B cell (primary cell): ENCODE measurements around the gene TMEM30B. TPM values are rescaled to one million over a fixed set of nuclear protein-coding genes. Genes with fewer than 3 reads are reported as not detected.

Experiments
- ATAC-seq: fragments of 200-7000 bp; cut with Tn5 transposase; one replicate; pipeline ENCODE4 v1.10.0; 2021; ENCODE audit warnings: low read depth, mild to moderate bottlenecking, moderate number of reproducible peaks, moderate library complexity
- CTCF ChIA-PET: fragments of 350-600 bp; sonication (Branson Sonifier 250); formaldehyde crosslinking; loops from one replicate; lab custom pipeline; 2021; ENCODE audit warnings: antibody characterized with exemption, inconsistent platforms; lab: Charles Lee
- POLR2A ChIA-PET: fragments of 350-600 bp; sonication (Branson Sonifier 250); formaldehyde crosslinking; loops from one replicate; lab custom pipeline; 2021; ENCODE audit warnings: antibody characterized with exemption; lab: Charles Lee
- DNase-seq: peaks from one replicate; pipeline ENCODE4 v3.0.0; 2013
- H2AFZ ChIP-seq: 2 replicates; pipeline ENCODE4 v1.6.1; 2012; ENCODE audit warnings: mild to moderate bottlenecking, low read depth, low read length; ENCODE audit not compliant: insufficient read depth, poor library complexity, severe bottlenecking
- H3K27ac ChIP-seq, 2 donors: 1 replicate in 1 of 2; 2 replicates in 1 of 2; pipeline ENCODE4 v1.5.1; 2012 to 2013; ENCODE audit warnings: low read length in 2 of 2, mild to moderate bottlenecking in 2 of 2, moderate library complexity in 1 of 2
- H3K27me3 ChIP-seq, 4 experiments: fragments of 200-600 bp in 1 of 4; sonication (generic) in 1 of 4; replicated peaks in 1 of 4; 1 replicate in 2 of 4; 2 replicates in 2 of 4; pipeline versions ENCODE4 v1.6.1 to v1.7.0; 2013 to 2016; ENCODE audit warnings: low read length in 3 of 4, mild to moderate bottlenecking in 2 of 4, mixed read lengths in 1 of 4, moderate library complexity in 1 of 4; ENCODE audit not compliant: insufficient read depth in 4 of 4, control insufficient read depth in 3 of 4; ENCODE audit errors: control extremely low read depth in 1 of 4
- H3K36me3 ChIP-seq, 2 experiments: replicated peaks in 1 of 2; 1 replicate in 1 of 2; 2 replicates in 1 of 2; pipeline versions ENCODE4 v1.6.1 to v1.7.1; 2013; ENCODE audit warnings: low read length in 1 of 2; ENCODE audit not compliant: insufficient read depth in 2 of 2, control insufficient read depth in 1 of 2; ENCODE audit errors: control extremely low read depth in 1 of 2, extremely low read depth in 1 of 2
- H3K4me1 ChIP-seq, 2 donors: fragments of 200-600 bp in 1 of 2; sonication (generic) in 1 of 2; 1 replicate in 1 of 2; 2 replicates in 1 of 2; pipeline versions ENCODE4 v1.5.1 to v1.6.1; 2013 to 2017; ENCODE audit warnings: low read length in 2 of 2; ENCODE audit not compliant: control insufficient read depth in 2 of 2, insufficient read depth in 2 of 2
- H3K4me2 ChIP-seq: replicated peaks from 2 replicates; pipeline ENCODE3; 2012; ENCODE audit warnings: mild to moderate bottlenecking, low read depth, low read length; ENCODE audit not compliant: poor library complexity, severe bottlenecking
- H3K4me3 ChIP-seq, 5 experiments: fragments of 200-600 bp in 1 of 5; sonication (generic) in 1 of 5; 1 replicate in 3 of 5; 2 replicates in 2 of 5; pipeline versions ENCODE4 v1.5.1 to v1.7.0; 2011 to 2016; ENCODE audit warnings: low read length in 4 of 5, mild to moderate bottlenecking in 4 of 5, low read depth in 2 of 5, control low read depth in 1 of 5, moderate library complexity in 1 of 5; ENCODE audit not compliant: insufficient read depth in 1 of 5; ENCODE audit errors: control extremely low read depth in 1 of 5, extremely low read depth in 1 of 5
- H3K79me2 ChIP-seq: fragments of 200-600 bp; sonication (generic); one replicate; pipeline ENCODE4 v1.6.0; 2016; ENCODE audit warnings: low read length; ENCODE audit not compliant: control insufficient read depth, insufficient read depth
- H3K9ac ChIP-seq: fragments of 200-600 bp; sonication (generic); 2 replicates; pipeline ENCODE4 v1.6.1; 2017; ENCODE audit warnings: mild to moderate bottlenecking, low read length, moderate library complexity
- H3K9me3 ChIP-seq, 3 donors: one replicate each; pipeline versions ENCODE4 v1.6.1 to v1.7.1; 2013; ENCODE audit warnings: low read length in 2 of 3; ENCODE audit not compliant: control insufficient read depth in 2 of 3, insufficient read depth in 1 of 3; ENCODE audit errors: control extremely low read depth in 1 of 3
- H4K20me1 ChIP-seq: 2 replicates; pipeline ENCODE4 v1.6.0; 2012; ENCODE audit warnings: mild to moderate bottlenecking, low read length; ENCODE audit not compliant: insufficient read depth, control insufficient read depth, poor library complexity, severe bottlenecking
- H3K27ac Mint-ChIP-seq: one replicate; pipeline ENCODE4 v1.8.0; 2021; ENCODE audit warnings: mixed read lengths
- H3K27me3 Mint-ChIP-seq: one replicate; pipeline ENCODE4 v1.8.0; 2021; ENCODE audit warnings: mixed read lengths
- H3K4me1 Mint-ChIP-seq: one replicate; pipeline ENCODE4 v1.8.0; 2021; ENCODE audit warnings: mixed read lengths
- H3K4me3 Mint-ChIP-seq: one replicate; pipeline ENCODE4 v1.8.0; 2021; ENCODE audit warnings: mixed read lengths
- H3K9me3 Mint-ChIP-seq: one replicate; pipeline ENCODE4 v1.8.0; 2022; ENCODE audit warnings: mixed read lengths; ENCODE audit not compliant: insufficient read depth
- EZH2 ChIP-seq: IDR thresholded peaks from 2 replicates; pipeline ENCODE4 v1.6.1; 2012; ENCODE audit warnings: borderline replicate concordance, low read depth, mild to moderate bottlenecking, moderate library complexity, low read length; ENCODE audit not compliant: insufficient read depth, poor library complexity, severe bottlenecking
- WGBS: methylation state at CpG from one replicate; pipeline ENCODE4 v1.1.5; 2013; ENCODE audit warnings: missing lambda C conversion rate; ENCODE audit not compliant: insufficient coverage; 5-methylcytosine and 5-hydroxymethylcytosine counted together
- intact Hi-C: fragments of 100-400 bp; cut with micrococcal nuclease; formaldehyde crosslinking; loops from one replicate; pipeline ENCODE4 v1.10.0; 2022
- polyA plus RNA-seq: library from polyadenylated mRNA; depleted of rRNA; stranded (reverse); fragments of >200 nt; gene quantifications from 2 replicates; pipeline ENCODE4 v1.2.3, GENCODE V29; 2012
- total RNA-seq, 2 donors: library from RNA; stranded (reverse); fragments of 120-200 nt in 1 of 2; gene quantifications; 1 replicate in 1 of 2; 2 replicates in 1 of 2; pipeline versions ENCODE4 v1.2.3 to v1.2.4, GENCODE V29; 2013 to 2022
- TF ChIP-seq, protein P1 (sequence below): fragments of 200-600 bp; IDR thresholded peaks from one replicate; pipeline ENCODE4 v1.8.0; 2022; ENCODE audit warnings: antibody characterized with exemption, mild to moderate bottlenecking

TMEM30B gene
- total and polyA plus RNA-seq, 2 donors (not counting 1 experiment from before 2014, with no cell fraction given), result 0.19 to 0.20 TPM

DNA sequence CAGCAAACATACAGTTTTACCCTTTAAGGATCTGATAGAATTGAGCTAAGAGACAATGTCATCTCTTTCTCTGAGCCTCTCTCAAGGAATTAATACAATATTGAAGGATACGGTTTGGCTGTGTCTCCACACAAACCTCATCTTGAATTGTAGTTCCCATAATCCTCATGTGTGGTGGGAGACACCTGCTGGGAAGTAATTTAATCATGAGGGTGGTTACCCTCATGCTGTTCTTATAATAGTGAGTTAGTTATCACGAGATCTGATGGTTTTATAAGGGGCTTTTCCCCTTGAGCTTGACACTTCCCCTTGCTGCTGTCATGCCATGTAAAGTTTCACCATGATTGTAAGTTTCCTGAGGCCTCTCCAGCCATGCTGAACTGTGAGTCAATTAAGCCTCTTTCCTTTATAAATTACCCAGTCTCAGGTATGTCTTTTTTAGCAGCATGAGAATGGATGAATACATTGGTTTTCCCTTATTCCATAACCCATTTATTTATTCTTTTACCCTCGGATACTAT, 47.6 kb downstream of the TMEM30B start:
- Histone ChIP-seq H3K9ac (no peak overlapping the region), H3K4me2 (no peak overlapping the region), H3K36me3 (no peaks in the 10 kb centered on the region), H3K27ac (no peak overlapping the region), H3K9me3 (no peaks in the 10 kb centered on the region), H4K20me1 (no peaks in the 10 kb centered on the region), H3K4me1 (no peaks in the 10 kb centered on the region), H3K4me3 (no peak overlapping the region), H3K27me3 (peaks cover 0 to 3% (median 0%) of the 10 kb centered on the region in 4 experiments), H3K79me2 (no peaks in the 10 kb centered on the region), H2AFZ (no peak overlapping the region)
- peaks cover 17% of the 10 kb centered on the region for H3K27me3 Mint-ChIP-seq
- H3K4me3 Mint-ChIP-seq, result no peak overlapping the region
- ATAC-seq (no peak), DNase-seq (no peak)
- ChIA-PET CTCF (no interaction called here), POLR2A (no interaction called here)
- no peak for TF ChIP-seq EZH2
- TF ChIP-seq, protein P1, sequence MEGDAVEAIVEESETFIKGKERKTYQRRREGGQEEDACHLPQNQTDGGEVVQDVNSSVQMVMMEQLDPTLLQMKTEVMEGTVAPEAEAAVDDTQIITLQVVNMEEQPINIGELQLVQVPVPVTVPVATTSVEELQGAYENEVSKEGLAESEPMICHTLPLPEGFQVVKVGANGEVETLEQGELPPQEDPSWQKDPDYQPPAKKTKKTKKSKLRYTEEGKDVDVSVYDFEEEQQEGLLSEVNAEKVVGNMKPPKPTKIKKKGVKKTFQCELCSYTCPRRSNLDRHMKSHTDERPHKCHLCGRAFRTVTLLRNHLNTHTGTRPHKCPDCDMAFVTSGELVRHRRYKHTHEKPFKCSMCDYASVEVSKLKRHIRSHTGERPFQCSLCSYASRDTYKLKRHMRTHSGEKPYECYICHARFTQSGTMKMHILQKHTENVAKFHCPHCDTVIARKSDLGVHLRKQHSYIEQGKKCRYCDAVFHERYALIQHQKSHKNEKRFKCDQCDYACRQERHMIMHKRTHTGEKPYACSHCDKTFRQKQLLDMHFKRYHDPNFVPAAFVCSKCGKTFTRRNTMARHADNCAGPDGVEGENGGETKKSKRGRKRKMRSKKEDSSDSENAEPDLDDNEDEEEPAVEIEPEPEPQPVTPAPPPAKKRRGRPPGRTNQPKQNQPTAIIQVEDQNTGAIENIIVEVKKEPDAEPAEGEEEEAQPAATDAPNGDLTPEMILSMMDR, result no peak
- WGBS, result 29% methylated on average over 1 of the region's 3 CpGs
- H3K4me1 Mint-ChIP-seq, result no peaks in the 10 kb centered on the region
- no peak overlapping the region for H3K27ac Mint-ChIP-seq
- no peaks in the 10 kb centered on the region for H3K9me3 Mint-ChIP-seq
- intact Hi-C loops, result no loop called here

DNA sequence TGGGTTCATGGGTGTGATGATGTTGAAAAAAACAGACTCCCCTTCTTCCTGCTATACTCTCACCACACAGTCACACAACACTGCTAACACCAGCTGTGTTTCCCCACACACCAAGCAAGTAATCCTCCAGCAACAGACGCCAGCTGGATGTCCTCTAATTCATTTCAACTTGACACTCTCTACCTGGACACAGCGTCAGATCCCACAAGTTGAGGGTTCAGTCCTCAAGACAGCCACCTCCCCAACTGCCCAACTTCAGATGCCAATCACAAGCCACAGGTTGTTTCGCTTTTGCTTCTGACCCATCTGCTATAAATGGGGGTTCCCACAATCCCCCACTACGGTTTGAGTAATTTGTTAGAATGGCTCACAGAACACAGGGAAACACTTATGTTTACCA, 49.3 kb downstream of the TMEM30B start:
- no peaks in the 10 kb centered on the region for H4K20me1 ChIP-seq
- Mint-ChIP-seq H3K4me1 (no peaks in the 10 kb centered on the region), H3K4me3 (no peak overlapping the region), H3K27ac (no peak overlapping the region), H3K9me3 (no peaks in the 10 kb centered on the region), H3K27me3 (peaks cover 21% of the 10 kb centered on the region)
- no peak for TF ChIP-seq EZH2
- TF ChIP-seq, protein P1, result no peak
- CTCF ChIA-PET, result no interaction called here
- 87% methylated on average over 2 of the region's 4 CpGs for WGBS
- POLR2A ChIA-PET, result no interaction called here
- no peak for DNase-seq
- H2AFZ ChIP-seq, result no peak overlapping the region
- no peak overlapping the region for H3K4me2 ChIP-seq
- no peaks in the 10 kb centered on the region for H3K9me3 ChIP-seq
- H3K4me1 ChIP-seq, result no peaks in the 10 kb centered on the region
- H3K27me3 ChIP-seq, result peaks cover 0 to 3% (median 0%) of the 10 kb centered on the region in 4 experiments
- intact Hi-C loops, result no loop called here
- no peak for ATAC-seq
- no peak overlapping the region for H3K9ac ChIP-seq
- H3K79me2 ChIP-seq, result no peaks in the 10 kb centered on the region
- H3K36me3 ChIP-seq, result no peaks in the 10 kb centered on the region
- H3K27ac ChIP-seq, result no peak overlapping the region
- no peak overlapping the region for H3K4me3 ChIP-seq
